Tibial nerve (tissue), 4 donors: Measurements from ENCODE around the gene DMD.

Experiments
- CTCF ChIP-seq, 5 experiments: fragments of 200-600 bp in 3 of 5; fragments of 450-650 bp in 2 of 5; sonication (generic) in 3 of 5; IDR thresholded peaks; one replicate each; pipeline ENCODE4 v1.5.1; 2016 to 2019; ENCODE audit warnings: antibody characterized with exemption in 5 of 5, mild to moderate bottlenecking in 3 of 5, moderate library complexity in 2 of 5
- EP300 ChIP-seq, 2 donors: sonication (generic); formaldehyde crosslinking; IDR thresholded peaks; one replicate each; pipeline ENCODE4 v1.6.1; 2017; ENCODE audit warnings: antibody characterized with exemption in 2 of 2, mild to moderate bottlenecking in 1 of 2

GRCh38 chrX:31091819-31092218 is 2119.5 kb downstream of the DMD start:
- TF ChIP-seq EP300 (IDR thresholded peaks at IDR 0.05) (no peak), CTCF (IDR thresholded peaks at IDR 0.05) (no peak)
